Neural progenitor cell (in vitro differentiated cells): Measurements from ENCODE around the gene BACE2.

Source experiments
- EZH2 ChIP-seq: fragments of 200-600 bp; sonication (generic); IDR thresholded peaks from 2 replicates; pipeline ENCODE4 v1.6.1; 2017; ENCODE audit warnings: antibody characterized with exemption, mild to moderate bottlenecking, moderate library complexity
- TF ChIP-seq, protein P1 (sequence below): fragments of 200-600 bp; sonication (generic); IDR thresholded peaks from 2 replicates; pipeline ENCODE4 v1.5.1; 2017; ENCODE audit warnings: antibody characterized with exemption, mild to moderate bottlenecking

- TF ChIP-seq, protein P1, sequence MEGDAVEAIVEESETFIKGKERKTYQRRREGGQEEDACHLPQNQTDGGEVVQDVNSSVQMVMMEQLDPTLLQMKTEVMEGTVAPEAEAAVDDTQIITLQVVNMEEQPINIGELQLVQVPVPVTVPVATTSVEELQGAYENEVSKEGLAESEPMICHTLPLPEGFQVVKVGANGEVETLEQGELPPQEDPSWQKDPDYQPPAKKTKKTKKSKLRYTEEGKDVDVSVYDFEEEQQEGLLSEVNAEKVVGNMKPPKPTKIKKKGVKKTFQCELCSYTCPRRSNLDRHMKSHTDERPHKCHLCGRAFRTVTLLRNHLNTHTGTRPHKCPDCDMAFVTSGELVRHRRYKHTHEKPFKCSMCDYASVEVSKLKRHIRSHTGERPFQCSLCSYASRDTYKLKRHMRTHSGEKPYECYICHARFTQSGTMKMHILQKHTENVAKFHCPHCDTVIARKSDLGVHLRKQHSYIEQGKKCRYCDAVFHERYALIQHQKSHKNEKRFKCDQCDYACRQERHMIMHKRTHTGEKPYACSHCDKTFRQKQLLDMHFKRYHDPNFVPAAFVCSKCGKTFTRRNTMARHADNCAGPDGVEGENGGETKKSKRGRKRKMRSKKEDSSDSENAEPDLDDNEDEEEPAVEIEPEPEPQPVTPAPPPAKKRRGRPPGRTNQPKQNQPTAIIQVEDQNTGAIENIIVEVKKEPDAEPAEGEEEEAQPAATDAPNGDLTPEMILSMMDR: no peak
- no peak for TF ChIP-seq EZH2
Measured at GRCh38 chr21:41137889-41138288, 30.1 kb upstream of the BACE2 start.
